Subcutaneous abdominal adipose tissue (tissue), 5 donors: ENCODE data around the gene VAMP7.

Experiments
- H3K27ac ChIP-seq: one replicate; pipeline ENCODE4 v1.7.0; 2013; ENCODE audit warnings: low read depth, mild to moderate bottlenecking, inconsistent platforms, low read length, moderate library complexity
- H3K27me3 ChIP-seq, 5 donors: one replicate each; pipeline ENCODE4 v1.7.0; 2013; ENCODE audit warnings: low read length in 5 of 5, inconsistent platforms in 1 of 5; ENCODE audit not compliant: control insufficient read depth in 5 of 5, insufficient read depth in 4 of 5
- H3K36me3 ChIP-seq, 5 donors: one replicate each; pipeline ENCODE4 v1.7.0; 2013; ENCODE audit warnings: low read length in 5 of 5; ENCODE audit not compliant: control insufficient read depth in 5 of 5, insufficient read depth in 5 of 5
- H3K4me1 ChIP-seq, 5 donors: one replicate each; pipeline ENCODE4 v1.7.0; 2013; ENCODE audit warnings: low read length in 5 of 5, mild to moderate bottlenecking in 3 of 5, moderate library complexity in 1 of 5; ENCODE audit not compliant: control insufficient read depth in 5 of 5, insufficient read depth in 5 of 5
- H3K4me3 ChIP-seq, 5 donors: one replicate each; pipeline ENCODE4 v1.7.0; 2013; ENCODE audit warnings: low read length in 5 of 5, low read depth in 1 of 5
- H3K9ac ChIP-seq, 5 donors: one replicate each; pipeline ENCODE4 v1.7.0; 2013; ENCODE audit warnings: low read length in 5 of 5, mild to moderate bottlenecking in 4 of 5, moderate library complexity in 3 of 5
- H3K9me3 ChIP-seq, 5 donors: one replicate each; pipeline ENCODE4 v1.7.0; 2013; ENCODE audit warnings: low read length in 5 of 5; ENCODE audit not compliant: control insufficient read depth in 5 of 5
- donor health status: healthy.
- donor health status: healthy.
- donor health status: healthy.
- donor health status: healthy.
- donor health status: healthy.

The VAMP7 gene

GRCh38 chrX:155874571-155875244 lies 6.4 kb upstream of the VAMP7 start:
- Histone ChIP-seq H3K4me1 (peaks cover 0 to 5% (median 0%) of the 10 kb centered on the region in 5 donors), H3K27ac (no peak overlapping the region), H3K4me3 (peak overlapping the region in 2 of 5 donors; percentile 3 to 9), H3K9ac (no peak overlapping the region), H3K9me3 (no peaks in the 10 kb centered on the region), H3K27me3 (peaks cover 0 to 14% (median 6%) of the 10 kb centered on the region in 5 donors), H3K36me3 (no peaks in the 10 kb centered on the region)

- Histone ChIP-seq H3K9ac (no peak overlapping the region), H3K27ac (no peak overlapping the region), H3K9me3 (peaks cover 0 to 5% (median 0%) of the 10 kb centered on the region in 5 donors), H3K4me1 (peaks cover 0 to 8% (median 1%) of the 10 kb centered on the region in 5 donors), H3K27me3 (peaks cover 0 to 10% (median 6%) of the 10 kb centered on the region in 5 donors), H3K4me3 (no peak overlapping the region), H3K36me3 (no peaks in the 10 kb centered on the region)
Measured at GRCh38 chrX:155876704-155877103, 4.4 kb upstream of the VAMP7 start.

GRCh38 chrX:155877288-155877687 lies 3.9 kb upstream of the VAMP7 start:
- peaks cover 0 to 5% (median 0%) of the 10 kb centered on the region in 5 donors for H3K9me3 ChIP-seq
- peaks cover 0 to 10% (median 6%) of the 10 kb centered on the region in 5 donors for H3K27me3 ChIP-seq
- H3K27ac ChIP-seq: no peak overlapping the region
- peaks cover 0 to 14% (median 7%) of the 10 kb centered on the region in 5 donors for H3K4me1 ChIP-seq
- no peak overlapping the region for H3K9ac ChIP-seq
- H3K4me3 ChIP-seq: no peak overlapping the region
- H3K36me3 ChIP-seq: no peaks in the 10 kb centered on the region

GRCh38 chrX:155880586-155881157 lies 473 bp upstream of the VAMP7 start:
- Histone ChIP-seq H3K27ac (no peak overlapping the region), H3K4me1 (peaks cover 0 to 14% (median 9%) of the 10 kb centered on the region in 5 donors), H3K36me3 (no peaks in the 10 kb centered on the region), H3K9me3 (peaks cover 0 to 5% (median 0%) of the 10 kb centered on the region in 5 donors), H3K27me3 (no peaks in the 10 kb centered on the region), H3K9ac (peak overlapping the region; percentile 48 to 78 (median 55)), H3K4me3 (peak overlapping the region; percentile 73 to 90 (median 82))

GRCh38 chrX:155886409-155886808 lies 5.3 kb downstream of the VAMP7 start:
- Histone ChIP-seq H3K9me3 (peaks cover 0 to 3% (median 0%) of the 10 kb centered on the region in 5 donors), H3K4me1 (peaks cover 0 to 18% (median 9%) of the 10 kb centered on the region in 5 donors), H3K36me3 (peaks cover 3 to 10% (median 6%) of the 10 kb centered on the region in 5 donors), H3K27ac (no peak overlapping the region), H3K9ac (no peak overlapping the region), H3K4me3 (no peak overlapping the region), H3K27me3 (no peaks in the 10 kb centered on the region)

- H3K9me3 ChIP-seq: peaks cover 0 to 2% (median 0%) of the 10 kb centered on the region in 5 donors
- peaks cover 0 to 7% (median 4%) of the 10 kb centered on the region in 5 donors for H3K4me1 ChIP-seq
- no peak overlapping the region for H3K27ac ChIP-seq
- H3K9ac ChIP-seq: no peak overlapping the region
- H3K27me3 ChIP-seq: no peaks in the 10 kb centered on the region
- H3K4me3 ChIP-seq: no peak overlapping the region
- peaks cover 5 to 11% (median 9%) of the 10 kb centered on the region in 5 donors for H3K36me3 ChIP-seq
Measured at GRCh38 chrX:155888139-155888538, 7.0 kb downstream of the VAMP7 start.

GRCh38 chrX:155889328-155889727 lies 8.2 kb downstream of the VAMP7 start:
- no peaks in the 10 kb centered on the region for H3K27me3 ChIP-seq
- H3K4me1 ChIP-seq: peaks cover 0 to 7% (median 4%) of the 10 kb centered on the region in 5 donors
- peaks cover 5 to 12% (median 10%) of the 10 kb centered on the region in 5 donors for H3K36me3 ChIP-seq
- H3K9ac ChIP-seq: no peak overlapping the region
- no peak overlapping the region for H3K4me3 ChIP-seq
- H3K27ac ChIP-seq: no peak overlapping the region
- peaks cover 0 to 5% (median 2%) of the 10 kb centered on the region in 5 donors for H3K9me3 ChIP-seq

GRCh38 chrX:155891446-155892210 lies 10.5 kb downstream of the VAMP7 start:
- H3K9ac ChIP-seq: no peak overlapping the region
- no peak overlapping the region for H3K4me3 ChIP-seq
- peaks cover 0 to 7% (median 4%) of the 10 kb centered on the region in 5 donors for H3K4me1 ChIP-seq
- peaks cover 0 to 5% (median 2%) of the 10 kb centered on the region in 5 donors for H3K9me3 ChIP-seq
- no peak overlapping the region for H3K27ac ChIP-seq
- no peaks in the 10 kb centered on the region for H3K27me3 ChIP-seq
- H3K36me3 ChIP-seq: peaks cover 7 to 14% (median 11%) of the 10 kb centered on the region in 5 donors

GRCh38 chrX:155893521-155893920 lies 12.4 kb downstream of the VAMP7 start:
- Histone ChIP-seq H3K9ac (no peak overlapping the region), H3K4me1 (peaks cover 0 to 4% (median 0%) of the 10 kb centered on the region in 5 donors), H3K27me3 (no peaks in the 10 kb centered on the region), H3K36me3 (peaks cover 14 to 20% (median 16%) of the 10 kb centered on the region in 5 donors), H3K9me3 (peaks cover 0 to 5% (median 2%) of the 10 kb centered on the region in 5 donors), H3K27ac (no peak overlapping the region), H3K4me3 (no peak overlapping the region)
